HCT116 (cell line): ENCODE data around the gene WNT9A. TPM values are rescaled to one million over a fixed set of nuclear protein-coding genes. Genes with fewer than 3 reads are reported as not detected.

Experiments
- ATAC-seq: fragments of 200-7000 bp; cut with Tn5 transposase; 2 replicates; pipeline ENCODE4 v1.9.1; 2020; ENCODE audit warnings: mild to moderate bottlenecking, moderate library complexity
- BruUV-seq: library from RNA; stranded (reverse); fragments of 400-500 nt; replicated peaks from 2 replicates; lab custom pipeline; 2021; lab: Mats Ljungman, UMichigan
- CTCF ChIA-PET: fragments of 300-600 bp; sonication (Branson Sonifier 250); formaldehyde crosslinking; loops from one replicate; lab custom pipeline; 2021; ENCODE audit warnings: antibody characterized with exemption; lab: Charles Lee
- POLR2A ChIA-PET: fragments of 300-600, 350-600 bp; sonication (Branson Sonifier 250); formaldehyde crosslinking; loops from one replicate; lab custom pipeline; 2021; ENCODE audit warnings: antibody characterized with exemption; lab: Charles Lee
- RAD21 ChIA-PET, 2 experiments: fragments of 300-600 bp; sonication (Branson Sonifier 250); formaldehyde crosslinking; loops; one replicate each; lab custom pipeline; 2023; ENCODE audit warnings: low total read pairs in 2 of 2; ENCODE audit not compliant: uncharacterized antibody in 2 of 2, unreplicated experiment in 2 of 2, low non-redundant PET in 1 of 2; lab: Charles Lee
- DNase-seq: peaks from one replicate; pipeline ENCODE4 v3.0.0-alpha.2; 2010; ENCODE audit warnings: low read depth, low spot score
- H2AFZ ChIP-seq: fragments of 200-600 bp; shearing (Covaris generic), sonication (generic); 2 replicates; pipeline ENCODE4 v1.6.1; 2017; ENCODE audit warnings: low read depth, mixed run types, mixed read lengths, antibody characterized with exemption, low read length; ENCODE audit not compliant: poor library complexity, severe bottlenecking
- H3K27ac ChIP-seq: 2 replicates; pipeline ENCODE4 v1.5.1; 2012; ENCODE audit warnings: low read depth, low read length
- H3K27me3 ChIP-seq: fragments of 200-600 bp; sonication (generic); 2 replicates; pipeline ENCODE4 v1.6.1; 2016; ENCODE audit warnings: mixed run types, low read length, mixed read lengths; ENCODE audit not compliant: insufficient read depth
- H3K36me3 ChIP-seq, 2 experiments: fragments of 200-500 bp in 1 of 2; fragments of 200-600 bp in 1 of 2; sonication (Bioruptor generic) in 1 of 2; sonication (generic) in 1 of 2; 2 replicates each; pipeline versions ENCODE4 v1.5.1 to v1.6.1; 2014 to 2016; ENCODE audit warnings: low read length in 2 of 2, inconsistent platforms in 1 of 2, mixed read lengths in 1 of 2, mixed run types in 1 of 2; ENCODE audit not compliant: insufficient read depth in 2 of 2, control insufficient read depth in 1 of 2
- H3K4me1 ChIP-seq, 2 experiments: fragments of 200-600 bp in 1 of 2; sonication (generic) in 1 of 2; 2 replicates each; pipeline versions ENCODE4 v1.5.1 to v1.6.1; 2012 to 2017; ENCODE audit warnings: low read length in 2 of 2, inconsistent platforms in 1 of 2, mild to moderate bottlenecking in 1 of 2, mixed read lengths in 1 of 2, mixed run types in 1 of 2, moderate library complexity in 1 of 2; ENCODE audit not compliant: insufficient read depth in 2 of 2, control insufficient read depth in 1 of 2
- H3K4me2 ChIP-seq: fragments of 200-600 bp; sonication (generic); 2 replicates; pipeline ENCODE4 v1.6.1; 2017; ENCODE audit warnings: mixed run types, low read length, mixed read lengths
- H3K4me3 ChIP-seq, 2 experiments: fragments of 200-600 bp in 1 of 2; sonication (generic) in 1 of 2; replicated peaks in 1 of 2; 2 replicates each; pipeline ENCODE4 v1.5.1; 2011 to 2016; ENCODE audit warnings: low read length in 2 of 2, control low read depth in 1 of 2, low read depth in 1 of 2, mild to moderate bottlenecking in 1 of 2, mixed read lengths in 1 of 2, mixed run types in 1 of 2
- H3K79me2 ChIP-seq: fragments of 200-600 bp; sonication (generic); 2 replicates; pipeline ENCODE4 v1.6.1; 2017; ENCODE audit warnings: mild to moderate bottlenecking, mixed run types, low read length, moderate library complexity, mixed read lengths; ENCODE audit not compliant: insufficient read depth
- H3K9ac ChIP-seq: fragments of 200-600 bp; sonication (generic); 2 replicates; pipeline ENCODE4 v1.6.1; 2016; ENCODE audit warnings: low read length, mixed read lengths
- H3K9me2 ChIP-seq: fragments of 200-600 bp; sonication (generic), shearing (Covaris generic); 2 replicates; pipeline ENCODE4 v1.6.1; 2017; ENCODE audit warnings: mixed run types, mild to moderate bottlenecking, moderate library complexity; ENCODE audit not compliant: insufficient read depth
- H3K9me3 ChIP-seq, 2 experiments: fragments of 200-500 bp in 1 of 2; fragments of 200-600 bp in 1 of 2; sonication (Bioruptor generic) in 1 of 2; sonication (generic) in 1 of 2; 2 replicates each; pipeline ENCODE4 v1.6.1; 2014 to 2017; ENCODE audit warnings: low read length in 2 of 2, mixed read lengths in 2 of 2, inconsistent platforms in 1 of 2, low read depth in 1 of 2, mild to moderate bottlenecking in 1 of 2, mixed run types in 1 of 2, moderate library complexity in 1 of 2; ENCODE audit not compliant: control insufficient read depth in 1 of 2, insufficient read depth in 1 of 2
- H4K20me1 ChIP-seq: fragments of 200-600 bp; sonication (generic), shearing (Covaris generic); 2 replicates; pipeline ENCODE4 v1.6.1; 2017; ENCODE audit warnings: mixed run types, mild to moderate bottlenecking, moderate library complexity; ENCODE audit not compliant: insufficient read depth
- CBX3 ChIP-seq: IDR thresholded peaks from 2 replicates; pipeline ENCODE4 v1.6.1; 2012; ENCODE audit warnings: low read depth
- CEBPB ChIP-seq: IDR thresholded peaks from 2 replicates; pipeline ENCODE4 v1.6.1; 2012; ENCODE audit warnings: low read depth
- EGR1 ChIP-seq: IDR thresholded peaks from 2 replicates; pipeline ENCODE4 v1.6.1; 2012; ENCODE audit warnings: low read depth
- ELF1 ChIP-seq: IDR thresholded peaks from 2 replicates; pipeline ENCODE4 v1.6.1; 2012; ENCODE audit warnings: low read depth, borderline replicate concordance
- EZH2 ChIP-seq: fragments of 200-600 bp; sonication (generic); IDR thresholded peaks from 2 replicates; pipeline ENCODE4 v1.6.1; 2017; ENCODE audit warnings: antibody characterized with exemption, mixed run types
- EZH2phosphoT487 ChIP-seq: fragments of 200-600 bp; IDR thresholded peaks from 2 replicates; pipeline ENCODE4 v1.6.1; 2018; ENCODE audit warnings: antibody characterized with exemption, borderline replicate concordance
- FOSL1 ChIP-seq: IDR thresholded peaks from 2 replicates; pipeline ENCODE4 v1.6.1; 2012; ENCODE audit warnings: low read depth
- POLR2A ChIP-seq: IDR thresholded peaks from 2 replicates; pipeline ENCODE4 v1.7.0; 2011; ENCODE audit warnings: borderline replicate concordance; ENCODE audit not compliant: insufficient read depth, insufficient read length; ENCODE audit errors: extremely low read depth
- POLR2AphosphoS5 ChIP-seq: IDR thresholded peaks from 2 replicates; pipeline ENCODE4 v1.6.1; 2011; ENCODE audit warnings: mild to moderate bottlenecking, low read depth, low read length, moderate library complexity
- RAD21 ChIP-seq: IDR thresholded peaks from 2 replicates; pipeline ENCODE4 v1.6.1; 2012; ENCODE audit warnings: low read depth, mild to moderate bottlenecking
- SIN3A ChIP-seq: IDR thresholded peaks from 2 replicates; pipeline ENCODE4 v1.6.1; 2012; ENCODE audit warnings: low read depth
- SP1 ChIP-seq: IDR thresholded peaks from 2 replicates; pipeline ENCODE4 v1.6.1; 2012; ENCODE audit warnings: low read depth
- TCF7L2 ChIP-seq: IDR thresholded peaks from 2 replicates; pipeline ENCODE4 v1.7.0; 2011; ENCODE audit warnings: borderline replicate concordance, inconsistent platforms; ENCODE audit not compliant: insufficient read depth, insufficient read length; ENCODE audit errors: extremely low read depth
- ZBTB33 ChIP-seq: IDR thresholded peaks from 2 replicates; pipeline ENCODE4 v1.6.1; 2011; ENCODE audit warnings: mild to moderate bottlenecking, low read length, moderate library complexity; ENCODE audit not compliant: insufficient replicate concordance; ENCODE audit errors: extremely low read depth
- ZFX ChIP-seq: fragments of 450-650 bp; IDR thresholded peaks from 2 replicates; pipeline ENCODE4 v1.6.1; 2017
- intact Hi-C: fragments of 100-400 bp; cut with micrococcal nuclease; formaldehyde crosslinking; loops from 2 replicates; pipeline ENCODE4 v1.10.0; 2022
- total RNA-seq: library from RNA; stranded (reverse); gene quantifications from one replicate; pipeline ENCODE4 v1.2.1, GENCODE V29; 2021; ENCODE audit not compliant: unreplicated experiment
- TF ChIP-seq, protein P1 (sequence below): IDR thresholded peaks from 2 replicates; pipeline ENCODE4 v1.6.1; 2012
- TF ChIP-seq, protein P2 (sequence below): IDR thresholded peaks from 2 replicates; pipeline ENCODE4 v1.6.1; 2012; ENCODE audit warnings: low read depth
- TF ChIP-seq, protein P3 (sequence below), 3 experiments: fragments of 200-600 bp in 1 of 3; sonication (generic) in 1 of 3; IDR thresholded peaks in 2 of 3; conservative IDR thresholded peaks in 1 of 3; 2 replicates each; pipeline ENCODE4 v1.5.1; 2012 to 2017; ENCODE audit warnings: low read depth in 2 of 3, low read length in 2 of 3, antibody characterized with exemption in 1 of 3, borderline replicate concordance in 1 of 3, control low read depth in 1 of 3, mild to moderate bottlenecking in 1 of 3, mixed read lengths in 1 of 3, mixed run types in 1 of 3, moderate library complexity in 1 of 3; ENCODE audit not compliant: insufficient read depth in 1 of 3

Gene WNT9A
- total RNA-seq, 1 experiment from 2014 or later = 5.6 TPM

DNA sequence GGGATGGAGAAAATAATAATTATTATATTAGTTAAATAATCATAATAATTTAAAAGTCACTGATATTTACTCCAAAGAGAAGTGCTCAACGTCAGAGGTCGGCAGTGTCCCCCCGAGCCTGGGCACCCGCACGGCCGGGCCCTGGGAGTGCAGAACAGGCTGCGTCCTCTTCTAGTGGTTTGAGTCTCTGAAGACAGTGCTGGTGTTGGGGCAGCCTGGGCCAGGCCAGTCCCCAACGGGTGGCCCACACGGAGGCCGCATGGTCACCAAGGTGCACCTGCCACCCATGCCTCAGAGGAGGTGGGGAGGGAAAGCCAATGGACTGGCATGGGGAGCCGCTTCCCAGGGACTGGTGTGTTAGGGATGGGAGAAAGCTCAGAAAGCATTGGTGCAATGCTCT is 27.3 kb downstream of the WNT9A start:
- intact Hi-C loops = no loop called here
- Histone ChIP-seq H3K4me1 (peaks cover 8 to 9% of the 10 kb centered on the region in 2 experiments), H3K4me2 (no peak overlapping the region), H3K79me2 (no peaks in the 10 kb centered on the region), H3K9me2 (no peaks in the 10 kb centered on the region), H3K27ac (no peak overlapping the region), H2AFZ (no peak overlapping the region), H3K27me3 (no peaks in the 10 kb centered on the region), H3K36me3 (no peaks in the 10 kb centered on the region), H3K4me3 (no peak overlapping the region), H3K9me3 (no peaks in the 10 kb centered on the region), H4K20me1 (no peaks in the 10 kb centered on the region), H3K9ac (no peak overlapping the region)
- ChIA-PET POLR2A (no interaction called here), RAD21 (no interaction called here), CTCF (no interaction called here)
- no peak for ATAC-seq
- DNase-seq = no peak
- TF ChIP-seq SP1 (no peak), EZH2 (no peak), SIN3A (no peak), FOSL1 (no peak), RAD21 (no peak), EZH2phosphoT487 (no peak), ELF1 (no peak), EGR1 (no peak), ZBTB33 (no peak), CEBPB (no peak), POLR2AphosphoS5 (no peak), TCF7L2 (no peak), ZFX (no peak), CBX3 (no peak), POLR2A (no peak)
- TF ChIP-seq, protein P1, sequence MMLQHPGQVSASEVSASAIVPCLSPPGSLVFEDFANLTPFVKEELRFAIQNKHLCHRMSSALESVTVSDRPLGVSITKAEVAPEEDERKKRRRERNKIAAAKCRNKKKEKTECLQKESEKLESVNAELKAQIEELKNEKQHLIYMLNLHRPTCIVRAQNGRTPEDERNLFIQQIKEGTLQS = no peak
- TF ChIP-seq, protein P2, sequence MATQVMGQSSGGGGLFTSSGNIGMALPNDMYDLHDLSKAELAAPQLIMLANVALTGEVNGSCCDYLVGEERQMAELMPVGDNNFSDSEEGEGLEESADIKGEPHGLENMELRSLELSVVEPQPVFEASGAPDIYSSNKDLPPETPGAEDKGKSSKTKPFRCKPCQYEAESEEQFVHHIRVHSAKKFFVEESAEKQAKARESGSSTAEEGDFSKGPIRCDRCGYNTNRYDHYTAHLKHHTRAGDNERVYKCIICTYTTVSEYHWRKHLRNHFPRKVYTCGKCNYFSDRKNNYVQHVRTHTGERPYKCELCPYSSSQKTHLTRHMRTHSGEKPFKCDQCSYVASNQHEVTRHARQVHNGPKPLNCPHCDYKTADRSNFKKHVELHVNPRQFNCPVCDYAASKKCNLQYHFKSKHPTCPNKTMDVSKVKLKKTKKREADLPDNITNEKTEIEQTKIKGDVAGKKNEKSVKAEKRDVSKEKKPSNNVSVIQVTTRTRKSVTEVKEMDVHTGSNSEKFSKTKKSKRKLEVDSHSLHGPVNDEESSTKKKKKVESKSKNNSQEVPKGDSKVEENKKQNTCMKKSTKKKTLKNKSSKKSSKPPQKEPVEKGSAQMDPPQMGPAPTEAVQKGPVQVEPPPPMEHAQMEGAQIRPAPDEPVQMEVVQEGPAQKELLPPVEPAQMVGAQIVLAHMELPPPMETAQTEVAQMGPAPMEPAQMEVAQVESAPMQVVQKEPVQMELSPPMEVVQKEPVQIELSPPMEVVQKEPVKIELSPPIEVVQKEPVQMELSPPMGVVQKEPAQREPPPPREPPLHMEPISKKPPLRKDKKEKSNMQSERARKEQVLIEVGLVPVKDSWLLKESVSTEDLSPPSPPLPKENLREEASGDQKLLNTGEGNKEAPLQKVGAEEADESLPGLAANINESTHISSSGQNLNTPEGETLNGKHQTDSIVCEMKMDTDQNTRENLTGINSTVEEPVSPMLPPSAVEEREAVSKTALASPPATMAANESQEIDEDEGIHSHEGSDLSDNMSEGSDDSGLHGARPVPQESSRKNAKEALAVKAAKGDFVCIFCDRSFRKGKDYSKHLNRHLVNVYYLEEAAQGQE = no peak
- TF ChIP-seq, protein P3, sequence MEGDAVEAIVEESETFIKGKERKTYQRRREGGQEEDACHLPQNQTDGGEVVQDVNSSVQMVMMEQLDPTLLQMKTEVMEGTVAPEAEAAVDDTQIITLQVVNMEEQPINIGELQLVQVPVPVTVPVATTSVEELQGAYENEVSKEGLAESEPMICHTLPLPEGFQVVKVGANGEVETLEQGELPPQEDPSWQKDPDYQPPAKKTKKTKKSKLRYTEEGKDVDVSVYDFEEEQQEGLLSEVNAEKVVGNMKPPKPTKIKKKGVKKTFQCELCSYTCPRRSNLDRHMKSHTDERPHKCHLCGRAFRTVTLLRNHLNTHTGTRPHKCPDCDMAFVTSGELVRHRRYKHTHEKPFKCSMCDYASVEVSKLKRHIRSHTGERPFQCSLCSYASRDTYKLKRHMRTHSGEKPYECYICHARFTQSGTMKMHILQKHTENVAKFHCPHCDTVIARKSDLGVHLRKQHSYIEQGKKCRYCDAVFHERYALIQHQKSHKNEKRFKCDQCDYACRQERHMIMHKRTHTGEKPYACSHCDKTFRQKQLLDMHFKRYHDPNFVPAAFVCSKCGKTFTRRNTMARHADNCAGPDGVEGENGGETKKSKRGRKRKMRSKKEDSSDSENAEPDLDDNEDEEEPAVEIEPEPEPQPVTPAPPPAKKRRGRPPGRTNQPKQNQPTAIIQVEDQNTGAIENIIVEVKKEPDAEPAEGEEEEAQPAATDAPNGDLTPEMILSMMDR (IDR thresholded peaks at IDR 0.05 in 2 of 3, conservative IDR thresholded peaks at IDR 0.05 in 1 of 3; ENCODE audit: borderline replicate concordance in 1 of 3, insufficient read depth in 1 of 3, low read depth in 2 of 3, low read length in 2 of 3) = no peak
- no TSS peak for BruUV-seq
